Activated CD4-positive, alpha-beta T cell treated with anti-CD3 and anti-CD28 coated beads, Interleukin-2, amount 50 U/mL, for 24 hours (primary cell): Measurements from ENCODE around the gene LRRC49.
"Not testable (repeated sequence)": the region's sequence is repeated elsewhere in the genome, so short reads cannot be mapped to it uniquely, and the experiment has no call there.

ENCODE experiments used
- DNase-seq, 2 donors: peaks; one replicate each; pipeline ENCODE4 v3.0.0-alpha.2; 2020; ENCODE audit warnings: low read depth in 1 of 2, low spot score in 1 of 2

Gene LRRC49

DNA sequence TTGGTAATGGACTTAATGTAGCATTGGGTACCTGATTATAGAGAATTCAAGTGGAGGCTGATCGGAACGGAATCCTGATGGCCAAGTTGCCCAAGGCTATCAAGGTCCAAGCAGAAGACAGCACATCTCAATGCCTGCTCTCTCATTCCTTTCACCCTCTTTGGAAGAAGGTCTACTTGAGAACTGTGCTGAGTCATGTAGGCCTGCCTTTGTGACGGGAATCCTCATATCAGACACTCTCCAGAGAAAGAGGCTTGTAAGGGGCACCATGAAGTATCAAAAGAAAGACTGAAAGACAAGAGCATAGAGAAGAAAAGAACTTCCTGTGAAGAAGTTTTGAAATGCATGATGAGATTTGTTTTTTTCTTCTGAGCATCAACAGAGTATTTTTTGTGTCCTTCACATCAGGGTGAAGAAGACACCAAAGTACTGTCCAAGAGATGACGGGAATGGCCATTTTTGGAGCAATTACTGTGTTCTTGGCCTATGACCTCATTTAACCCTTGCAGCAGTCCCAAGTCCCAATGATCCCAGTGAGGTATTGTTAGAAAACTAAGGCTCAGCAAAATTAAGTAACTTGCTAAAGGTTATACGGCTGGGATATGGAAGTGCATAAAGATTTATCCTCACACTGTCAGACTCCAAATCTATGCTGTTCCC lies 25.5 kb upstream of the LRRC49 start:
- no peak for DNase-seq

DNA sequence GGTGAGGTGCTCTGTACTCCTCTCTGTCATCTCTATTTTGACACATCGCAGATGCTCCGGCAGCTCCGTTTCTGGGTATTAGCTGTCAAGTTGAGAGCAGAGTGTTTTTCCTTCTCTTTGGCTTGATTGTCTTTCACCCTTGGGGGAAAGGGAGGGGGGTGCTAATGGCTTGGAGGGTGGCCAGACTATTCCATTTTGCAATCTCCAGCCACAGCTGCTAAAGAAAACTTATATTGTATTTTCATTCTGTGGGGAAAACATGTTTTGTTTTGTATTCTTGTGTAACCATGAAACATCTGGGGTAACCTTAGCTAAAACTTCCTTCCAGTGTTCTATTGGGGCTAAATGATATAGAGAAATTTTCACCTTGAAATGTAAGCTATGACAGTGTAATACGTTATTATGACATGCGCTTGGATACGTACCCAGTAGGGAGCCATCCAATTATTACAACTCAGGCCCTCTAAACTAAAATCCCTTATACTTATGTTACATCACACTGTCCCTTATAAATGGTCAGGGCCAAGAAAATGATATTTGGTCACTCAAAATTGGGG lies 24.6 kb upstream of the LRRC49 start:
- DNase-seq: no peak

DNA sequence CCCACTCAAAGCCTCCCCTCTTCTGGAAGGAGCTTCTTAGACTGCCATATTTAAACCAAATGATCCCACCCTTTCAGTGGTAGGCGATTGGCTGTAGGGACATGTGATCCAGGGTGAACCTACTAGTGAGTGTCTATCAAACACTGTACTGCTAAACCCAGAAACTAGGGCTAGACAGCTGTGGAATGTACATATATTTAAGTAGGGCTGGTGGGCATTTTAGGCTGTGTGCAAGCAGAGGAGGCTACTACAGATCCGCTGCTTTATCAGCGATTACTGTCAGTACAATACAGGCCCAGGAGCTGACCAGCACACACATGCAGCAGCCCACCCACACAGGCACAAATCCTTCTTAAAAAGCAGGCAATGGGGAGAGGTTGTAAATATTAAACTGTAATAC lies 23.3 kb upstream of the LRRC49 start:
- no peak for DNase-seq

DNA sequence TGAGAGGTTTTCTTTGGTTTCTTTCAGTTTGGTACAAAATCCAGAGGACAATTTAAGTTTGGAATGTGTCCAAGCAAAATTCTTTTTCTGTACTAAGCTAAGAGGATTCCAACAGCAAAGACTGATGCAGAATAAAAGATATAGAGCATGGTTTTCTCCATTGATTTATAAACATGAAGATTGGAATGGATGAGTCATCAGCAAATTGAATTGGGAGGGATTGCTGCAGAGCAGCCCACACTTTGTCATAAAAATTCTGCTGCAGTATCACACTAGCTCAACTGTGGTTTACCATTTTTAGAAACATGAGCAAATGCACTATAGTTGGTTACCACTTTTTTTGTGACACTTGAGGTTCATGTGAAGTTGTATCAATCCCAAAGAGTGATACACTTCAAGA lies 22.6 kb upstream of the LRRC49 start:
- DNase-seq: no peak

DNA sequence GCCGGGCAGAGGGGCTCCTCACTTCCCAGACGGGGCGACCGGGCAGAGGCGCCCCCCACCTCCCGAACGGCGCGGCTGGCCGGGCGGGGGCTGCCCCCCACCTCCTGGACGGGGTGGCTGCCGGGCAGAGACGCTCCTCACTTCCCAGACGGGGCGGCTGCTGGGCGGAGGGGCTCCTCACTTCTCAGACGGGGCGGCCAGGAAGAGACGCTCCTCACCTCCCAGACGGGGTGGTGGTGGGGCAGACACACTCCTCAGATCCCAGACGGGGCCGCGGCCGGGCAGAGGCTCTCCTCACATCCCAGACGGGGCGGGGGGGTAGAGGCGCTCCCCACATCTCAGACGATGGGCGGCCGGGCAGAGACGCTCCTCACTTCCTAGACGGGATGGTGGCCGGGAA lies 21.1 kb upstream of the LRRC49 start:
- DNase-seq: not testable (repeated sequence)

DNA sequence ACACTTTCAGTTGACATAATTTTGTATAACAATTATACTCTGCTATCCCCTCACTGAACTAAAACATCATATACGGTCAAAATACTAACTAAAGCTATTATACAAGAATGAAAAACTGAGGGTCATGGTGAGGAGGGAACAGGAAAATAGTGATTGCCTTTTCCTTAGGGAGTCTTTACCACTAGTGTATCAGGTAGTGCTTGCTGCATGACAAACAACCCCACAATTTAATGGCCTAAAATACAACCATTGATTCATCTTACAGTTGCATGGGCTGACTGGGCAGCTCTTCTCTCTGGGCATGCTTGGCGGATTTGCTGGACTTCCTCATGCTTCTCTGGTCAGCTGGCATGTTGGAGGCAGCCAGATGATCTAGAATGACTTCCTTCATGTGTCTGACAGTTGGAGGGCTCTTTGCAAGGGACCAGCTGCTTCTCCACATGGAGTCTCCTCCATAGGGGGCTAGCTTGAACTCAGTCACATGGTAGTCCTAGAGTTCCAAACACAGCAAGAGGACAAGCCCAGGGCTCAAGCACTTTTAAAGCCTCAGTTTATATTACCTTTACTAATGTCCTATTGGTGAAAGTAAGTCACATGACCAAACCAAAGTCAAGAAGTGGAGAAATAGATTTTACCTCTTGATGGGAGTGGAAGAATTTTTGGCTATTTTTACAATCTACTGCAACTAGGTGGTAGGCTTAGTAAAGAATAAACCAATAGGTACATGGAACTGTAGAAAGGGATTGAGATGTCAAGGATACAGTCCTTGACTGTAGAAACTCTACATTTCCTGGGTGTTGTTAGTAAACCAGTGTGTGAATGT lies 19.2 kb upstream of the LRRC49 start:
- DNase-seq: no peak

DNA sequence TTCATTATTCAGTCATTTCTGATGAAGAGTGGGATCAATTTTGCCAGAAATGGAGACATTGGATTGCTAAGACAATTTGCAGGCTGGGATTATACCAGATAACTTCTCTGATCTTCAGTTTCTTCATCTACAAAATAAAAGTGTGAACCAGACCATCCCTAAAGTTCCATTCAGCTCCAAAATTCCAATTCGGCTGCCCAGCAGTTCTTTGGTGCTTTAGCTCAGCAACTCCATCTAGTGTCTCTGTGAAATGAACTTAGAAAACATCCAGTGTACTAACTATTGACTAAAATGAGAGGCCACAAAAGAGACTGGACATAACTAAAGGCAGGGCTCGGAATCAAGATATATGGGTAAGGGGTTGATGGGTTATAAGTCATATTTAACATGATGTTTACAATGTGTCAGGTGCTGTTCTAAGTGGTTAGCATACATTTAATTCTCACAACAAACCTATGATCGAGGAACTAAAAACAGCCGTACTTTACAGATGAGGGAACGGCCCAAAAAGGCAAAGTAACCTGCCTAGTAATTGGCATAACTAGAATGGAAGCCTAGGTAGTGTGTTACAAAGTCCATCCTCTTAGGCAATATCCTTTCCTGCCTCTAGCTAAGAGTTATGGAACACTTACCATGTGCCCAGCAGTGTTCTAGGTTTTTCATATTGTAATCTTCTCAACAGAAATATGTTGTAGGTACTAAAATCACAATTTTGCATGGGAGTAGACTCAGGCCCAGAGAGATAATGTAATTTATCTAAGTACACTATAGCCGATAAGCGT lies 17.4 kb upstream of the LRRC49 start:
- no peak for DNase-seq

DNA sequence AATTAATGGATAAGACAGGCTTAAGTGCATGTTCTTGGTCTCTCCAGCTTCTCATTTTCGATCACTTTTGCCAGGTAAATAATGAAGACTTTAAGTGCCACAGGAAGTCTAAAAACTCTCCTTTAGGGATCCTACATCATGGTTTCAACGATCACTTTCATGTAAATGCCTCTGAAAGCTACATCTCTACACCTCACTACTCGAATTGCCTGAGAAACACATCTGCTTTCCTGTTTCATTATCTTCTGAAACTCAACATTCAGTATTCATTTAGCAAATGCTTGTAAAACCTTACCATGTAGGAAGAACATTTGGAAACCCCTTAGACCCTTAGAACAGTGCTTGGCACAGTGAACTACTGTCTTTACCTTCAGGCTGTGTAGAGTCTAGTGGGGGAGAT lies 16.6 kb upstream of the LRRC49 start:
- no peak for DNase-seq

DNA sequence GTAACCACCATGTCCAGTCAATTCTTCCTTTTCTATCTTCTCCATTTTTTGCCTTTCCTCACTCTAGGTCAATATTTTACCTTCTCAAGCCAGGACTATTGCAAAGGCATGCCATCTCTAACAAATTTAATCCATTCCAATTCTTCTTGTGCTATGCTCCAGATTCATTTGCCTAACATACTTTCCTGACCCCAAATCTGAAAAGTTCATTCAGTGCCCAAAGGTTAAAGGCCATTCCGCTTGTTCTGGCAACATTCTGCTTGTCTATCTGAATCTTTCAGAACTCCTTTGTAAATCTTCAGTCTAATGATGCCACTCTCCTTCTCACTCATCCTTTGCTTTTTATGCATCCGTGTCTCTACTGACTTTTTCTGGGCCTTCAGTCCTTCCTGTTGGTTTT lies 15.9 kb upstream of the LRRC49 start:
- DNase-seq: no peak

DNA sequence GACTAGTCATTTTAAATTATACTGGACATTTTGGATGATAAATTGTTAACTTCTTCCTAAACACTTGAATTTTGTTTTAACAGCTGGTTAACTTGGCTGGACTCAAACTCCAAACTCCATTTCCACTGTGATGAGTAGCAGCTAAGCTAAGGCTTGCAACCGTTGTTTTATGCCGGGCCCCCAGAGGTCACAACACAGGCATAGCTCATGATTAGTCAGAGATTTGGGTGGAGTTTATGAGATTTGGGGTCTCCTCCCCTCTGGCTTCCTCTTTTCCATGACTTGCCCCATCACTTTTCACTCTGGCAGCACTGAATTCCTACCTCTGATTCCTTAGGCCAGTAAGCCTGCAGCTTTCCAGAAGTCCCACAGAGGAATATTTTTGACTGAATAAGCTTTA lies 13.2 kb upstream of the LRRC49 start:
- no peak for DNase-seq

DNA sequence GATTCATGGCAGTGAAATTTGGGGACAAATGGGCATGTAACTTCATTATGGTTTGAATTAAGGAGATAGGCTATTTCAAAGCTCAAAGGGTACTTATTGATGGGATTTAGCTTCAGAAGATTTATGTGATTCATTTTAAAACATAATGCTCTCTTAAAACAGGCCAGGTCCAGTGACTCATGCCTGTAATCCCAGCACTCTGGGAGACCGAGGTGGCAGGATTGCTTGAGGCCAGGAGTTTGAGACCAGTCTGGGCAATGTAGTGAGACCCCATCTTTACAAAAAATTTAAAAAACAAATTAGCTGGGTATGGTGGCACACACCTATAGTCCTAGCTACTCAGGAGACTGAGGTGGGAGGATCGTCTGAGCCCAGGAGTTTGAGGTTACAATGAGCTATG lies 11.8 kb upstream of the LRRC49 start:
- no peak for DNase-seq

DNA sequence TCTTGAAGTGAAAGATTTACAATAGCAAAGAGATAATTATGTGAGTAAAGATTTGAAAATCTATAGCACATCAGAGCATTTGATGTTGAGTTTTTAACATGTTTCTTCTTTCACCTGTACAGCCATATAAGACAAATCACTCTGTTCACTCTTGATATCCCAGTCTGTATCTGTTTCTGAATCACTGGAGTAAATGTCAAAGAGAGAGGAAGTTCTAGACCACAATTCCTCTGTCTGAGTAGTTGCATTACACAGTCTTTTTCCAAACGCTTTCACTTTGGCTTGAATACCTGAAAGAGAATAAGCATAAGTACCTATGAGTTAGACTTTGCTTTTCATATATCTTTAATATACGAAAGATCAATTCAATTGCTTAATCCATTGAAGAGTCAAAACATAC lies 10.3 kb upstream of the LRRC49 start:
- no peak for DNase-seq

DNA sequence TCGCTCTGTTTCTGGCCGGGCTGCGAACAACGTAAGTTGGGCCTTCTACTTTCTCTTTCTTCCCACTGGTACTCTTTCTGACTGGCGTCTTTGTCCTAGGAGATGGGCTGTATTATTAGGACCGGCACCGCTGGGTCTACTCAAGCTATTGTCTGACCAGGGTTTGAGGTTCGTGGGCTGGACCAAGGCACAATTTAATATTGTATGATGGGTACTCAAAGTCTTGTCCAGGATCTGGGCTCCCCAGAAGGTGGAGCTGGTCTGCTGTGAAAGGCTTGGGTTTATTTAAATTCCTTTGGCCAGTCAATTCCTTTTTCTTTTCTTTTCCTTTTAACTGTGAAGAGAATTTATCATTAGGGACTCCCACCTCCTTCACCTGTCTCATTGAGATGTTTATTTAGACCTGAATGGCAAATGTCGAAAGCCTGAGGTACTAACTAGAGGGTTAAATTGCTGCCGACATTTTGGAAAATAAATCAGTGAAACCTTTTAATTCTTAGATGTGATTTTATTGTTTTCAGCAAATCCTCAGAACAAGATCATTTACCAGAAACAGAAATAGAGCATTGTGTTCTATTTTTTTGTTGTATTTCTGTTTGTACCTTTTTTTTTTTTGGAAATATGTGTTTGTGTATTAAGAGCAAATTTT lies 410 bp downstream of the LRRC49 start:
- no peak for DNase-seq

DNA sequence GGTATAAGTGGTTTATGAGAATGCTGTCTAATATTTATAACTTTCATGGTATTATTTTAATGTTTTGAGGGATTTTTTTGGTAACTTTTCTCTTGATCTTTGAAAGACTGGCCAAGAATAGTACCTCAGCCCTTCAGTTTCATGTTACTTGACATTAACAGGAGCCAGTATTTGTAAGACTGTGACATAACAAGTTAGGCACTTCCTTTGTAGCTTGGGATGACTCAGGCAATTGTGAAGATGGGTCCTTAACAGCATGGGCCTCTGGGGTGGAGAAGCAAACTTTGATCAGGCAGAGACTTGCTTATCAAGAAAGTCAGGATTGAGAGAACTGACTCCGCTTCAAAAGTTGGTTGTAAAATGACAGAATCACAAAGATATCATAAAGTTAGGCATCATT lies 9.5 kb downstream of the LRRC49 start:
- no peak for DNase-seq

DNA sequence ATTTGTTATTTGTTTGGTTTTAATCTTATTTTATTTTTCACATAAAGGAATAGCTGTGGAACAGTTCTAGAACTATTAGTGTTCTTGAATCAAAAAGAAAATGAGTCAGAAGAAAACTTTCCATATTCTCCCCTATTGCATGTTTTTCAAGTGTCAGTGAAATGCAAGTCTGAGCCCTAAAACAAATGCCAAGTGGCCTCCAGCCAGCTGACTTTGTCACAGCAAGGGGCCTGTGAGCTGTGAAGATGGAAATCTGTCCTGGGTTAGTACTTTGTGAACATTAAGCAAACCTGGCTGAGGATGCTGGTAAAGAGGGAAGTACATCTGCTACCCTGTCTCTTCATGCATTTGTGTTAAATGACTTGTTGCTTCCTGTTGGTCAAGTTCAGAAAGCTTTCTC lies 14.2 kb downstream of the LRRC49 start:
- no peak for DNase-seq

DNA sequence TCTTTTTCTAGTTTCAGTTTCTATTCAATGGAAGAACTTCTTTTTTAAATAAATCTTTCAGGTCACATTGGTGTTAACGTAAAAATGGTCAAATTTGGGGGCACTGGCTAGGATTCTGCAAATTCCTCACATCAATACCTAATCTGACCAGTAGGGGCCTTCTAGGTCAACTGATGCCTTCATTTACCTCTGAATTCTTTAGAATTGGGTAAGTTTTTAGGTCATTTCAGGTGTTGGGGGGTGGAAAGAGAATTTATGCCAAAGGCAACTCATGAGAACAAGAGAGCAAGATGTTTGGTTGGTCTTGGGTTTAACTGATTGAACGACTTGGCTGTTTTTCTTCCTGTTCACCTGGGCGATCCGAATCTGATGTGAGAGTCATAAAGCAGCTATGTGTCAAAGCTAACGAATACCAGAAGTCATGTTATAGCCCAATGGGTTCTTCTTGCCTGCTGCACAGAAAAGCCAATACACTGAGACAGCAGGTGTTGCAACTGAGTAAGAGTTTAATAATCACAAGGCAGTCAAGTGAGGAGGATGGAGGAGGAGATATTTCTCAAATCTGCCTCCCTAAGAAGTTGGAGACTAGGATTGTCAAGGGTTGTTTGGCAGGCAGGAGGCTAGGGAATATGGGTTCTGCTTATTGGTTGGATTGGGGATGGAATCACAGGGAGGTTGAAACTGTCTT lies 15.3 kb downstream of the LRRC49 start:
- no peak for DNase-seq

DNA sequence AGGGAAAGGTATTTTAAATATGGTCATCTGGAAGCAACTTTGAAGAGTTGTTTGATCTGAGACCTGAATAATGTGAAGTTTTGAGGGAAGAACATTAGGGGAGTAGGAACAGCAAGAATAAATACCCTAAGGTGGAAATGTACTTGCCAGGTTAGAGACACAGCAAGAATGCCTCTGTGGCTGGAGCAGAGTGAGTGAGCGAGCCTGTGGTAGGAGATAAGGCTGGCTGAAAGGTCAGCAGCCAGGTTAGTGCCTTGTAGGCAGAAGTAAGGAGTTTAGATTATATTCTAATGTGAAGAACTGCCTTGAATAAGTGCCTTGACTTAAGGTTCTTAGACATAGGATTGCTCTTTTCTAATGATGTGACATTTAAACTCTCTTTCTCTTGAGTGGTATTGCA lies 18.3 kb downstream of the LRRC49 start:
- no peak for DNase-seq

DNA sequence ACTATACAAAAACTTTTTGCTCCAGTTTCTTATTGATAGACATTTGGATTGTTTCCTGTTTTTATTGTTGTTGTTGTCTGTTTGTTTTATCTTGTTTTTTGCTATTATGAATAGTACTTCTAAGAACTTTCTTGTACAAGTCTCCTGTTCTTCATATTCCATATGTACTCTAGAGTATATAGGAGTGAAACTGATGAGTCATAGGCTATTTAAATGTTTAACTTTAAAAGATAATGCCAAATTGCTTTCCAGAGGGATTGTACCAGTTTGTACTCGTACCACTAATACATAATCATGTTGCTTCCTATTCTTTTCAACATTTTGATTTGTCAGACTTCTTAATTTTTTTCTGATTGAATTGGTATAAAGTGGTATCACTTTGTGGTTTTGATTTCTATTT lies 19.6 kb downstream of the LRRC49 start:
- no peak for DNase-seq

DNA sequence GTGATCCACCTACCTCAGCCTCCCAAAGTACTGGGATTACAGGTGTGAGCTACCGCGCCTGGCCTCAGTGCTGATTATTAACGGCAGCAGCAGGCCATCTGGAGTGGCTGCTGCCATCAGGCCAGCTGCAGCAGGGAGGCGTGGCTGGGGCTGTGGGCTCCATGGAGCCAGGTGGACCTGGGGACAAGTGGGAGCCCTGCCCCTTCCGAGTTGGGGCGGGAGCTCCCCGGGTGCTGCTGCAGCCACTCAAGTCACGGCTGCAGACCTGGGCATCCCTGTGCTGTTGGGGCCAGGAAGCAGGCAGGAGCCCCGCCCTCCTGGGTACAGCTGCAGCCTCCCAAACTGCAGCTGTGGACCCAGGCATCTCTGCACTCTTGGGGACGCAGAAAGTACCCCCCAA lies 23.9 kb downstream of the LRRC49 start:
- DNase-seq: no peak

DNA sequence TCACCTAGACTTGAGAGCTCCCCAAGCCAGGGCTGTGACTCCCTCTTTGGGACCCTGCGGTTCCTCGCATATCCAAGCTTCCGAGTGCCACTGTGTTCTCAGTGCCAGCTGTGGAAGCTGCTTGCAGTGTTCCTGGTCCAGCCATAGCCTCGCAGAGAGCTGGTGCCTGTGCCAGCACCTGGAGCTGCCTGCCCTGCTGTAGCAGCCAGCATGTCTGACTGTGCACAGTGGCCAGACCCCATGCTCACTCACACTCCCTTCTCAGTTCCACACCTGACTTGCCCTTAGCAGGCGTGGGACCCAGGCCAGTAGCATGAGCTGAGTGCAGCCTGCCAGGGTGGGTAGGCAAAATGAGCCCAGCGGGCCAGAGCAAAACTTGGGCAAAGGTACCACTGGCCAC lies 25.3 kb downstream of the LRRC49 start:
- no peak for DNase-seq
